Activated naive CD8-positive, alpha-beta T cell (primary cell): ENCODE measurements around the gene DRC3.
A peak's percentile ranks its signal among the peaks of the same experiment; 100 is the strongest.
"Not testable (repeated sequence)": the region's sequence is repeated elsewhere in the genome, so short reads cannot be mapped to it uniquely, and the experiment has no call there.

ENCODE experiments used
- H3K27ac Mint-ChIP-seq: one replicate; pipeline ENCODE4 v1.8.0; 2021; ENCODE audit warnings: mixed read lengths
- H3K27me3 Mint-ChIP-seq: one replicate; pipeline ENCODE4 v1.8.0; 2021; ENCODE audit warnings: mixed read lengths
- H3K36me3 Mint-ChIP-seq: one replicate; pipeline ENCODE4 v1.8.0; 2021; ENCODE audit warnings: mixed read lengths
- H3K4me1 Mint-ChIP-seq: one replicate; pipeline ENCODE4 v1.8.0; 2021; ENCODE audit warnings: low read depth, mixed read lengths
- H3K4me3 Mint-ChIP-seq: one replicate; pipeline ENCODE4 v1.8.0; 2021; ENCODE audit warnings: mild to moderate bottlenecking, mixed read lengths
- H3K9me3 Mint-ChIP-seq: one replicate; pipeline ENCODE4 v1.8.0; 2021; ENCODE audit warnings: low read depth, mixed read lengths

Gene DRC3

DNA sequence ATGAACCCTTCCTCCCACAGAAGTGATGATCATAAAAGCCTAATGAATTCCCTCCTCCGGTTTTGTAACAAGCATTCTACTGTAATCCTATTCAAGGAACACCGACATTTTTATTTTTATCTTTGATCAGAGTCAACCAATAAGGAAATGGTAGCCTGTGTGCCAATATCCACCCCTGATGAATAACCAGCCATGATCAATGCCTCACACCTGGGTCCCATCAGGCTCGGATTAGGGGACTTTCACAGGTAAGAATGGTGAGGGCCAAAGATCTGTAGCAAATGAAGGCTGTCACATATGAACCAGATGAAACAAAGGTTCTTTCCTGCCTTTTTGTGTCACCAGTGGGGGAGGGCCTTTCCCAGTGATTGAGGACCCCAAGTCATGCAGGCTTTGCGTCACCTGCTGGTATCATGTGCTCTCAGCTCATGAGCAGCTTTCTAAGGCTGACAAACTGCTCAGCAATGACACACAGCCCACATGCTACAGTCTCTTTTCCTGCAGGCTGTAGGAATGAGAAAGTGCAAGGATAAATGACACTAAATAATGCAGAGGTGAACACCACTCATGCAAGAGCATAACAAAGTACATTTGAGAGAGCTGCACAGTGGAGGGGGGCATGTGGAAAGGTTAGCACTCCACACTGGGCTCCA is 35.3 kb upstream of the DRC3 start:
- Mint-ChIP-seq H3K36me3 (peaks cover 3% of the 10 kb centered on the region), H3K9me3 (no peaks in the 10 kb centered on the region), H3K4me3 (no peak overlapping the region), H3K27ac (no peak overlapping the region), H3K27me3 (no peaks in the 10 kb centered on the region), H3K4me1 (peaks cover 55% of the 10 kb centered on the region)

DNA sequence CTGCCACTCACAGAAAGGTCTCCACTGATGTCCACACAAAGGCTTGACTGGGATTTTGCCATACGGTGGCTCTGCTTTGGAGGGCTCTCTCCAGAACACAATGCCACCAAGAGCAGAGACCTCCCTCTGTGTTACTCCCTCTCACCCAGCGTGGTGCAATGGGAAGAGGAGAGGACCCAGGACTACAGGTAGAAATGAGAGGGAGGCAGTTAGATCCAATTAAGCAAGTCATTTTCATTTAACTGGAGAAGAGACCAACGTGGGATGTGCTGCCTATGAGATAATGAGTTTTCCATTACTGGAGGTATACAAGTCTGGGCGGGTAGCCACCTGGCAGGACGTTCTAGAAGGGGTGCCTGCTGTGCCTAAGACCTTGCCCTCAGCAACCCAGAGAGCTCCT is 34.7 kb upstream of the DRC3 start:
- no peak overlapping the region for H3K4me3 Mint-ChIP-seq
- H3K4me1 Mint-ChIP-seq = peaks cover 56% of the 10 kb centered on the region
- no peak overlapping the region for H3K27ac Mint-ChIP-seq
- H3K27me3 Mint-ChIP-seq = no peaks in the 10 kb centered on the region
- H3K9me3 Mint-ChIP-seq = no peaks in the 10 kb centered on the region
- H3K36me3 Mint-ChIP-seq = peaks cover 3% of the 10 kb centered on the region

- Mint-ChIP-seq H3K27me3 (no peaks in the 10 kb centered on the region), H3K4me3 (no peak overlapping the region), H3K9me3 (no peaks in the 10 kb centered on the region), H3K4me1 (peaks cover 56% of the 10 kb centered on the region), H3K36me3 (peaks cover 3% of the 10 kb centered on the region), H3K27ac (no peak overlapping the region)
Observed at GRCh38 chr17:17938388-17939107, 34.1 kb upstream of the DRC3 start.

DNA sequence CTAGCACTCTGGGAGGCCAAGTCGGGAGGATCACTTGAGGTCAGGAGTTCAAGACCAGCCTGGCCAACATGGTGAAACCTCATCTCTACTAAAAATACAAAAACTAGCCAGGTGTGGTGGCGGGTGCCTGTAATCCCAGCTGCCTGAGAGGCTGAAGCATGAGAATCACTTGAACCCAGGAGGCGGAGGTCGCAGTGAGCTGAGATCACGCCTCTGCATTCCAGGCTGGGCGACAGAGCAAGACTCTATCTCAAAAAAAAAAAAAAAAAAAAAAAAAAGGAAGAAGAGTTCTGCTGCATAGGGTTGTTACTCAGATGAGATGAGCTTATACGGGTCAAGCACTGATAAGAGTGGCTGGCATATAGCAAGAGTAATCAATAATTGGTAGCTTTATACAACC is 32.7 kb upstream of the DRC3 start:
- not testable (repeated sequence) for H3K27ac Mint-ChIP-seq, H3K4me3 Mint-ChIP-seq, H3K36me3 Mint-ChIP-seq, H3K27me3 Mint-ChIP-seq, H3K9me3 Mint-ChIP-seq
- peaks cover 54% of the 10 kb centered on the region for H3K4me1 Mint-ChIP-seq

DNA sequence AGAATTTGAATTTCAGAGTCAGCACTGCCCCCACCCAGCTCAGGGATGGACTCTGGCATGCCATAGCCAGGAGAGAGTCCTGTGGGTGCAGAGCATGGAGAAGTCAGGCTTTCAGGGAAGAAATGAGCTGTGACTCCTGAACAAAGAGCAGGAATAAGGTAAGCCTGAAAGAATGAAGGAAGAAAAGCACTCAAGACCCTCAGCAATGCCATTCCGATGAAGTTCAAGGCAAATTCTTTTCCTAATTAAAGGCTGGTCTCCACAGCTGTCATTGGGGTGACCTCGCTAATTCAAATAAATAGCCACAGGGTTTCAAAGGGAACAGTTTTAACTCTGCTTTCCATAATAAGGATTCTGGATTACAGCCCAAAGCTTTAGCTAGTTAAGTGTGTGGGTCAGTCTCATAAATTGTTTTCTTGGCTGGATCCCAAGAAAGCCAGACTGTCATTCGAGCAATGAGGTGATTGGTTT is 32.2 kb upstream of the DRC3 start:
- H3K9me3 Mint-ChIP-seq = no peaks in the 10 kb centered on the region
- H3K36me3 Mint-ChIP-seq = peaks cover 3% of the 10 kb centered on the region
- peaks cover 52% of the 10 kb centered on the region for H3K4me1 Mint-ChIP-seq
- H3K4me3 Mint-ChIP-seq = no peak overlapping the region
- H3K27ac Mint-ChIP-seq = no peak overlapping the region
- no peaks in the 10 kb centered on the region for H3K27me3 Mint-ChIP-seq

DNA sequence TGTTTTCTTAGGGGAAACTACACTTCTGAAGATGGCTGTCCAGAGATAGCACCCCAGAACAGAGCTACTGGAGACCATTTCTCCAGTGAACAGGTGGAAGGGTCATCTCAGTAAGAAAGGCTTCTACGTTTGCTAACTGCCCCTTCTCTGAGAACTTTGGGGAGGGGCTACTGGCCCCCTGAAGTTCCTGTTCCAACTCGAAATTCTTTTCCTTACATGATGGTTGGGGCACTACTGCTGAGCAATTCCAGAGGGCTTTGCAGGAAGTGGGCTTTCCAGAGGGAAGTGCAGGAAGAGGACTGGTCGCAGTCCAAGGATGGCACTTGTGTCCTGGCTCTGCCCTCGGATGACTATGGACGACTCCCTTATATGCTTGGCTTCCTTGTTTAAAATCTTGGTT is 31.6 kb upstream of the DRC3 start:
- Mint-ChIP-seq H3K27me3 (no peaks in the 10 kb centered on the region), H3K4me3 (no peak overlapping the region), H3K9me3 (no peaks in the 10 kb centered on the region), H3K4me1 (peaks cover 48% of the 10 kb centered on the region), H3K36me3 (peaks cover 3% of the 10 kb centered on the region), H3K27ac (no peak overlapping the region)

GRCh38 chr17:17942846-17943245 is 29.8 kb upstream of the DRC3 start:
- no peak overlapping the region for H3K4me3 Mint-ChIP-seq
- H3K4me1 Mint-ChIP-seq = peaks cover 41% of the 10 kb centered on the region

DNA sequence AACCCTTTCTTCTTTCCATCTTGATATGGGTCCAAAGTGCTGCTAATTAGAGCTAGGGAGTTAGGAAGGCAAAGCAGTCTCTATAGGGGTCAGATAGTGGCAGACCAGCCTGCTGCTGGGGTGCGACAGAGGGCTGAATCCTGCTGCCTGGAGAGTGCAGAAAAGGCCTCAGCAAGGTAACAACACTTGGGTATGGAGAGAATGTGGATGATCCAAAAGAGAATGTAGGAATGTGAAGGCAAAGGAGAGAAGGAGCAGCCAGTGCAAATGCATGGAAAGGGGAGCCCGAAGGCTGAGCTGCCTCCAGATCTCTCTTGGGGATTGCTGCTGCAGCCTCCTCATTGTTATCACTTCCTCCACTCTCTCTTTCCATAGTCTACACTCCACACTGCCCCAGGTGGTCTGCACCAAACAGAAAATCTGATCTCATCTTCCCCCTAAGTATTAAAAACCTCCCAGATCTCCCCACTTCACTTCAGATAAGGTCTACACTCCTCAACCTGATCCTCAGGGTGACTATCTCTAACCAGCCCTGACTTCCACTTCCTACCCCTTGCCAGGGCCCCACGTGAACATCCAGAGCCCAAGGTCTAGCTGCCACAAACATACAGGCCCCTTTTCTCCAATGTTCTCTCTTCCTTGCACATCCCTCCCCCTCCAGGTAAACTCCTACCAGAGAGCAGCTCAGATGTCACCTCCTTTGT is 29.2 kb upstream of the DRC3 start:
- peaks cover 38% of the 10 kb centered on the region for H3K4me1 Mint-ChIP-seq
- peaks cover 3% of the 10 kb centered on the region for H3K36me3 Mint-ChIP-seq
- peak overlapping the region; percentile 22 for H3K27ac Mint-ChIP-seq
- H3K9me3 Mint-ChIP-seq = no peaks in the 10 kb centered on the region
- H3K4me3 Mint-ChIP-seq = no peak overlapping the region
- no peaks in the 10 kb centered on the region for H3K27me3 Mint-ChIP-seq

More at GRCh38 chr17:17942846-17943245, 29.8 kb upstream of the DRC3 start:
- Mint-ChIP-seq H3K36me3 (peaks cover 3% of the 10 kb centered on the region), H3K27me3 (no peaks in the 10 kb centered on the region), H3K9me3 (no peaks in the 10 kb centered on the region), H3K27ac (peak overlapping the region; percentile 22)

DNA sequence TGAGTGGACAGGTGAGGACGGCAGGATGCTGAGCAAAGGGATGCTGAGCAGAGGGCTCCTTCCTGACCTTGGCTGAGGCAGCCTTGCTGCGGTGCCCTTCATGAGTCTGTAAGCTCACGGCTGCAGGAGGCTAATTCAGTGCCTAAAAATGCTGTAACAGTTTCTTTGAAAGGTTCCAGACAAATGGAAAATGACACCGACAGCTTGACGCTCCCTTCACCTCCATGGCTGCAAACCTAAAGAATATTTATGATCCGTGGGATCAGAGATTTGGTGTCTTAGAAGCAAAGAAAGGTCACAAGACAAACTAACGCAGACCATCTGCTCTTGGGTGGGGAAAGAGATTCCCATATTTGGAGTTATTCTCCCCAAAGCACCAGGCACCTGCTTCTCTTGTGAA is 28.4 kb upstream of the DRC3 start:
- no peaks in the 10 kb centered on the region for H3K27me3 Mint-ChIP-seq
- H3K27ac Mint-ChIP-seq = no peak overlapping the region
- no peak overlapping the region for H3K4me3 Mint-ChIP-seq
- peaks cover 3% of the 10 kb centered on the region for H3K36me3 Mint-ChIP-seq
- no peaks in the 10 kb centered on the region for H3K9me3 Mint-ChIP-seq
- peaks cover 41% of the 10 kb centered on the region for H3K4me1 Mint-ChIP-seq

GRCh38 chr17:17944743-17945142 is 27.9 kb upstream of the DRC3 start:
- H3K36me3 Mint-ChIP-seq = peaks cover 5% of the 10 kb centered on the region
- H3K4me3 Mint-ChIP-seq = no peak overlapping the region
- H3K27ac Mint-ChIP-seq = no peak overlapping the region
- peaks cover 44% of the 10 kb centered on the region for H3K4me1 Mint-ChIP-seq
- no peaks in the 10 kb centered on the region for H3K9me3 Mint-ChIP-seq
- H3K27me3 Mint-ChIP-seq = no peaks in the 10 kb centered on the region

GRCh38 chr17:17946093-17946492 is 26.6 kb upstream of the DRC3 start:
- H3K27ac Mint-ChIP-seq = no peak overlapping the region
- no peaks in the 10 kb centered on the region for H3K9me3 Mint-ChIP-seq
- peaks cover 44% of the 10 kb centered on the region for H3K4me1 Mint-ChIP-seq
- no peak overlapping the region for H3K4me3 Mint-ChIP-seq
- no peaks in the 10 kb centered on the region for H3K27me3 Mint-ChIP-seq
- peaks cover 5% of the 10 kb centered on the region for H3K36me3 Mint-ChIP-seq

GRCh38 chr17:17947309-17947708 is 25.4 kb upstream of the DRC3 start:
- Mint-ChIP-seq H3K27me3 (no peaks in the 10 kb centered on the region), H3K9me3 (no peaks in the 10 kb centered on the region), H3K27ac (no peak overlapping the region), H3K4me1 (peaks cover 48% of the 10 kb centered on the region), H3K4me3 (no peak overlapping the region), H3K36me3 (peaks cover 5% of the 10 kb centered on the region)

- Mint-ChIP-seq H3K27ac (no peak overlapping the region), H3K4me3 (no peak overlapping the region), H3K27me3 (no peaks in the 10 kb centered on the region), H3K9me3 (no peaks in the 10 kb centered on the region), H3K36me3 (peaks cover 5% of the 10 kb centered on the region), H3K4me1 (peaks cover 49% of the 10 kb centered on the region)
Observed at GRCh38 chr17:17947966-17948365, 24.7 kb upstream of the DRC3 start.

GRCh38 chr17:17950347-17950746 is 22.3 kb upstream of the DRC3 start:
- H3K4me3 Mint-ChIP-seq = no peak overlapping the region
- H3K27ac Mint-ChIP-seq = no peak overlapping the region
- H3K27me3 Mint-ChIP-seq = no peaks in the 10 kb centered on the region
- peaks cover 50% of the 10 kb centered on the region for H3K4me1 Mint-ChIP-seq
- peaks cover 7% of the 10 kb centered on the region for H3K36me3 Mint-ChIP-seq
- H3K9me3 Mint-ChIP-seq = no peaks in the 10 kb centered on the region

GRCh38 chr17:17950806-17951205 is 21.9 kb upstream of the DRC3 start:
- no peaks in the 10 kb centered on the region for H3K9me3 Mint-ChIP-seq
- H3K4me1 Mint-ChIP-seq = peaks cover 52% of the 10 kb centered on the region
- no peaks in the 10 kb centered on the region for H3K27me3 Mint-ChIP-seq
- H3K36me3 Mint-ChIP-seq = peaks cover 7% of the 10 kb centered on the region
- no peak overlapping the region for H3K27ac Mint-ChIP-seq
- no peak overlapping the region for H3K4me3 Mint-ChIP-seq
